HS-27A (cell line): Measurements from ENCODE around the gene LRRC28.

ENCODE experiments used
- DNase-seq: peaks from one replicate; pipeline ENCODE4 v3.0.0-alpha.2; 2012; ENCODE audit warnings: low read depth, missing footprints

Gene LRRC28

DNA sequence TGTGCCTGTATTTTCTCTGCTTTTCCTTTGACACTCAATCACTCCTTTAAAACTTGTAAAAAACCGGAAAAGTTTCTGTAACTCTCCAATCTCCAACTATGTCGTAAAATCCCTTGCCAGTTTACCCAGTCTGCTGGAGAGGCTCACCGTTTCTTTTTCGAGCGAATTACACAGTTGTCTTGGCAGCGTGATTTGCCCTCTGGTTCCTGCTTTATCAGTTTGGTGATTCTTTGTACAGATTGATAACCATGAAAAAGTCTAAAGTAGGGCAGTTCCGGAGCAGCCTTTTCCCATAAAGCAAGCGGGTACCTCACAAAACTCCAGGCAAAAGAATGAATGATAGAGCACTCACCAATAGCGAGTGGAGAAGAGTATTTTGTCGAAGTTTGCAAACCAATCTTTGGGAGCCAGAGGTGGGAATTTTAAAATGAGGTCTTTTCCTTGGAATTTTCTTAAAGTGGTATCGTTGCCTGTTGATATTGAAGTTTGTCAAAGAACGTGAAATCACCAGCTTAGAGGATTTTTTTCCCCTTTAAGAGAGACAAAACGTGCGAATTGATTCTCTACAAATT, 1.9 kb upstream of the LRRC28 start, which contains the start of gene TTC23:
Gene TTC23 (minus strand): TSS at position 312 of the 572 bp plus-strand sequence. CDS start 20,869 bp downstream, outside the sequence.
- peak; percentile 89 for DNase-seq

DNA sequence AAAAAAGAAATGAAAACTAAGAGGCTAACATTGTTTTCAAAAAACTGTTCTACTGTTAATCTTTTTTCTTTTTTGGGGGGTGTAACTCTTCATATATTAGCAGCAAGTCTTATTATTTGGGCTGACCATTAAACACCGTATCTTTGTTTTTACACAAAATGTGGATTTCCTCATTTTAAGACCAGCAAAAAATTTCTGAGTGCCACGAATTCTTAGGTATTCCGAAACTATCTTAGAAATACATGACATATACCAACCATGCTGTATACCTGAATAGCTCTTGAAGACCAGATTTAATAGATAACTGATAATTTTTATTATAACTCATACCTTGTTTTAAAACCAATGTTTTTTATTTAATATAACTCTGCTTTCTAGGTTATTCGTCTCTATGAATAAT, 1.3 kb upstream of the LRRC28 start:
- DNase-seq: no peak

DNA sequence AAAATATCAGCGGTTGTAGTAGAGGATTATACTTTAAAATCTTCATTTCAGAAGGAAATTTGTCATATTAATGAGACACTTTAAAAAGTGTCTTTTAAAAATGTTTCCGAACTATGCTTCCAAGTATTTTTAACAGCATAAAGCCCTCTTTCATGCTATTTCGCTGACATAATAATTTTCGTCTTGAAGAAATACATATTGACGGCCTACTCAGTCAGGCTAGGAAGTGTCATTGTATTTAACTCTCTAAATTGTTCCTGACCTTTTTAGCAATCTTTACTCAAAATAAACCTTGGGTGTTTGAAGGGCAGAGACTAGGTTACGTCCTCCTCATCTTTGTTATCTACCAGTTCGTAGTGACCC, 806 bp upstream of the LRRC28 start:
- DNase-seq: no peak

DNA sequence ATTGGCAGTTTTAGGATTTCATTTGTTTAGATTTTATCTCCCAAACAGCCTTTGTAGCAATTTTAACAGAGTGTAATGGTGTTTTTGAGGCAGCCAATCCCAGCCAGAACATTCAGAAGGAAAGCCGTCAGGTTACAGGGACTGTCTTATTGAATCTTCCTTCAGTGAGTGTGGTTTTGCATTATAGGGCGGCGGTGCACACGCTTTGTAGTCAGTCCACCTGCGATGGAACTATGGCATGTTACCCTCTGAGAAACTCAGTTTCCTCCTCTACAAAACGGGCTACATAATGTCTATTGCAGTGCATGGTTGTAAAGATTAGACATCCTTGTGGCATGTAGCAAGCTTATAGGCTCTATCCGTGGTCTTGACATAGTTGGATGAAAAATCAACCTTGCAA, 1.0 kb downstream of the LRRC28 start:
- DNase-seq: no peak

DNA sequence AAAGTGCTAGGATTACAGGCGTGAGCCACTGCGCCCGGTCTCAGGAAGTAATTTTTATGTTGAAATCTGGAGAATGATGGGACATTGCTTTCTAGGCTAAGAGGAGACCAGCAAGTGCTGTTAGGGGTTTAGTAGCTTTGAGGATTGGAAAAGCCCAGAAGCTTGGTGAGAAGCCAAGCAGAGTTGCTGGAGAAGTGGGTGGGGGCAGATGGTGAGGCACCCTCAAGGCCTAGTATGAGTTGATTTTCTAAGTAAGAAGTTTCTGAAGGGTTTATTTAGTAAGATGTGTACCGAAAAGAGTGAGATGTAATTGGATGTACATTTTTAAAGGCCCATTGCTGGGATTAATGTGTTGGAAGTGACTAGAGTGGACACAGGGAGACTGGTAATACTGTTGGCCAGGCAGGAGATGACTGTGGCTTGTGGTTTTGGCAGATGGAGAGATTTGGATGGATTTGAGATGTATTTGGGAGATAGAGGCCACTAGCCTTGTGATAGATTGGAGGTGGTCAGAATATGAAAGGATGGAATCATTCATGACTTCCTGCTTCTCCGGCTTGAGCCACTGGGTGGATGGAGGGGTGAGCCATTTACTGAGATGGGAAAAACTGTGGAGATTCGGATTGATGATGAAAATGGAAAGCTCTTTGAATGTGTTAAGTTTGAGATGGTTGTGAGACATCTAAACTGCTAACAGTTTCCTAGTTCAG, 2.3 kb downstream of the LRRC28 start:
- DNase-seq: peak; percentile 64

DNA sequence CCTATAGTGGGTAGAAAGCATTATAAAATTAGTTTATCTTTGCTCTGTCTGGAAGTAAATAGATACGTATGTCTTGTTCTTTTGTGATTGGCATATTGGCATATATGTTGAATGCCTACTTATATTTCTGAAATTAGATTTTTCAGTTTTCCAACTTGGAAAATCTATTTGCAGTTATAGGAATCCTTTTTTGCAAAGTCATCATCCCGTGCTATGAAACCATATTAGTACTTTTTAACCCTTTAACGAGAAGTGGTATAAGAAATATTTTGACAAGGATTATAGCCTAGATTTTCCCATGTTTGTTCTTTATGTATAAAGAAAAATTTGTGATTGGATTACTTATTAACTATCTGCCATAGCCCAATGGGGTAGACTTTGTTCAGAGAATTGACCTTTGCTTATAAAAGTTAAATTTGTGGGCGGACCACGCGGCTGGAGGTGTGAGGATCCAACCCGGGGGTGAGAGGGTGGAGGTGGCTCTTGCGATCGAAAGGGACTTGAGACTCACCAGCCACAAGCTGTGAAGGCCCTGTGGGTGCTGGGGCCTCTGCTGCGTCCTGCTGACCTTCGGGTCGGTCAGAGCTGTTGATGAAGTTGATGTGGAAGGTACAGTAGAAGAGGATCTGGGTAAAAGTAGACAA, 5.9 kb downstream of the LRRC28 start:
- DNase-seq: no peak

DNA sequence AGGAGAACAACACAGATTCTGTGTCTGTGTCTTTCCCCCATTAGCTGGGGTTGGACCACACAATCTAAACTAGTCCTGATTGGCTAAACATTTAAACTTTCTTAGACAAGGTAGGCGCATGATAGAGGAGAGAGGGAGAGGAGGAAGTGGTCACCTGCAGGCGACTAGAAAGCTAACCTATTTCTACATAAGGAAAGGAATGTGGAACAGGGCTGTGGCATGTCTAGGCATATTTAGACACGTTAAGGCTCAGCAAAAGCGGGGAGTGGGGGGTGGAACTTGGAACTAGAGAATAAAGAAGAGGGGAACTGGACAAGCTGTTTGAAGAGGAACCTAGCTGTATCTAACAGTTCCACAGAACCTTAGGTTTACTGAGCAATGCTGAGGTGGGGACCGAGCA, 12.8 kb downstream of the LRRC28 start:
- no peak for DNase-seq

DNA sequence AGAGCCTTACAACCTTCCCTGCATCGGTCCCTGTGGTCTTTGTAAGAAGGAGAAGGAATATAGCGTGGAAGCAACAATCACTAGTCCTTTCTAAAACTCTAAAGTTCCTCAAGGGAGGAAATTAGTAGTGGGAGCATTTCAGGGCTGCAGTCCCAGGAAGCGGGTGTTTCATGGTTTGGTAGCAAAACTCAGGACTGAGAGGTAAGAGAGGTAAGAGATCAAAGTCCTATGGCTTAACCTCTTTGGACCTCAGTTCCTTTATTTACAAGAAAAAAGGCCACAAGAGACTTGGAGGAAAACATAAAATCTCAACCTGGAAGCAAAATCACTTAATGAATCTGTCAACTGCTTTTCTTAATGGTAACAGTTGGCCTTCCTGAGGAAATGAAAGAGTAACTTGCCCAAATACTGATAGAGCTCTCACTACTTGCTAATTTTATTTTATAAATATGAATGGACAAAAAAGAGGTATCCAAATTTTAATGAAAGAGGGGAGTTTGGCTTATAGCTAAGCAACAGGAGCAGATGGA, 14.3 kb downstream of the LRRC28 start:
- DNase-seq: no peak

DNA sequence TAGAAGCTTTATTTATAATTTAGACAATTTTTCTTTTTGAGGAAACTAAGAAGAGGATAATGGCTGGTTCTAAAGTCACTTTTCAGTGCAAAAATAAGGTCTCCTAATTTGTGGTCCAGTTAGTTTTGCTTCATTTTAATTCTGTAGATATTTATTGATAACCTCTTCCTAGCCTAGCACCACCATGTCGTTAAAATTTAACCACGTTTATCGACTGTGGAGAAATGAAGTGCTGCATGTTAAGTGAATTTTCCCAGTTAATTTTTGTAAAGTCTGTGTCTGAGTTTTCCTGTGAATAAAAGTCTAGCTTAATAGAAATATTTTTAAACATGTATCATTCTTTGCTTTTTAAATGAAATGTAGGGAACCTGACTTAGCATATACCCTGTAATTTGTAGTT, 16.7 kb downstream of the LRRC28 start:
- no peak for DNase-seq

DNA sequence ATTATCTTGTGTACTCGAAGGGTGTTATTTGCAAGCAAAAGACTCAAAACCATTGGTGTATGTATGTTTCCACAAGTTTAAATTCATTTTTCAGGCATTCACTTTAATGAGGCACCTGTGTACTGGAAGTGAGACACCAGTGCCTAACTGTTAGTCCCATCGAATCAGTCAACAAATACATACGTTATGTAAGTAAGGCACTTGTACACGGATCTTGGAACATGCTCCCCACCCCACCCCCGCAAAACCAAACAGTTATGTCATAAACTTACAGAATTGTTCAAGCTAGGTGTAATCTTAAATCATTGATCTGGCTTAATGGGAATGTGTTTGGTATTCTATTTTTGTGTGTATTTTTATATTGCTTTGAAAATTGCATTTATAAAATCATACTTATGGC, 17.1 kb downstream of the LRRC28 start:
- DNase-seq: no peak

DNA sequence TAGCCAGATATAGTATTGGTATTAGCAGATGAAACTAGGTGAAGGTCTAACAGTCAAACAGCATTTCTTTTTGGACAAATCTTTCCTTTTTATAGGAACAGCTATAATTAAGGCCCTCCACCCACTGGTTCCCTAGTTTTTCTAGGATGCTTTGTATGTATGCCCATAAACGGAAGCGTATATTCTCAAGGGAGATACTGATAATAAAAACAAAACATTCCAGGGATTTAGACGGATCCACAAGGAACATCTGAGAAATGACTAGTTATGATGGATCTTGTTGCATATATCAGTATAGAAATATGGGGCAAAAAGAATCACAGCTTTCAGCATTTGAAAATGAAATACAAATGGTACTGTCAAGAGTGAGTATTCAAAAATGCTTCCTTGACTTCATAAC, 22.5 kb downstream of the LRRC28 start:
- no peak for DNase-seq

DNA sequence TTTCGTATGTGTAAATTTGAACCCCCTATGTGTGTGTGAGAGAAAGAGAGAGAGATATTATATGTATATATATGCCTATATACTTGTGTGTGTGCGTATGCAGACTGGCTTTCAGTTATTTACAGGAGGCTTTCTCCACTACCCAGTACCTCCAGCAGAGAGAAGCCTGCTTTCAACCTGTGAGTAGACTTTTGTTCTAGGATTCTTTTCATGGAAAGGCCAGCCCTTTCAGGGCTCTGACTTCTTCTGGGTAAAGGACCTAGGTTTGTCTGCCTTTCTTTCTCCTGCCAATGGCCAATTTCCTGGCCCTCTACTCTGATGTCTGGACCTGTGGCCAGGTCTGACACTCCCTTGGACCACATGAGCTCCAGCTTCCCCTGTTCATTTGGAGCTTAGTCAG, 23.8 kb downstream of the LRRC28 start:
- DNase-seq: no peak

DNA sequence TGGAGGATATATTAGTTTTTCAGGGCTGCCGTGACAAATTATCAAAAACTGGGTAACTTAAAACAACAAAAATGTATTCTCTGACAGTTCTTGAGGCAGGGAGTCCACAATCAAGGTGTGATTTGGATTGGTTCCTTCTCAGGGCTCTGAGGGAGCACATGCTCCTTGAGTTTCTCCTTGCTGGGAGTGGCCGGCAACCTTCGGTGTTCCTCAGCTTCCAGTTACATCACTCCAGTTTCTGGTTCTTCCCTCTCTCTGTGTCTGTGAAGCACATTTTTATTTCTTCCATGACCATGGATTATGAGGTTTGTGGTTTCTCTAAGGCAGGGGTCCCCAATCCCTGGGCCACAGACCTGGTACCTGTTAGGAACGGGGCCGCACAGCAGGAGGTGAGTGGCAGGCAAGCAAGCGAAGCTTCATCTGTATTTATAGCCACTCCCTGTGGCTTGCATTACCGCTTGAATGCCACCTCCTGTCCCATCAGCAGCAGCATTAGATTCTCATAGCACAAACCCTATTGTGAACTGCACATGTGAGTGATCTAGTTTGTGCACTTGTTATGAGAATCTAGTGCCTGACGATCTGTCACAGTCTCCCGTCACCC, 24.3 kb downstream of the LRRC28 start:
- no peak for DNase-seq

DNA sequence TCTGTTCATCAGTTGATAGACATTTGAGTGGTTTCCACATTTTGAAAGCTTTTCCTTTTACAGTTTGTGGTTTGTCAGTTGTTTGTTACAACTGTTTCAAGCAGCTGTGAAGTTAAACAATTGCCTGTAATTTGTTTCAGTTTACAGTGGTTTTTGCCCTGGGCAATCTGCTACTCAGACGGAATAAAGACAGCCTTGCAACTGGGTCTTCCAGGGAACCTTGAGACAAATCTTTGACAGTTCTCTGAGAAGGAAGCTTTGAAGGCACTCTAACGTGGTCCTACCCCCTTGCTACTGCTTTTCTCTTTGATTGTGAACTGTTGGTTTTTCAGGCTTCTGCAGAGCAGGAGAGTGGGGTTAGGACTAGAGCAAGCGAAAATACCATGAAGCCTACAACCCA, 28.0 kb downstream of the LRRC28 start:
- DNase-seq: no peak

DNA sequence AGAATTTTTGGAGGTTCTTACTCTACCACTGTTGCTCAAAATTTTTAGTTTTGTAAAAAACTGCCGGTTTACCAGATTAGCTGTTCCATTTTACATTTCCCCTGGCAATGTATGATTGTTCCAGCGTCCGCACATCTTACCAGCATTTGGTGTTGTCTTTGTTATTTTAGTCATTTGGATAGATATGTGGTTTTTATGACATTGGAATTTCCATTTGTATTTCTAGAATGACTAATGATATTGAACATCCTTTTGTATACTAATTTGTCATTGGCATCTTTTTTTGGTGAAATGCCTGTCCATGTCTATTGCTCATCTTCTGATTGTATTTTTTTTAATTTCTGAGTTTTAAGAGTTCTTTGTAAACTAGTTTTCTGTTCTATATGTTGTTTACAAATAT, 28.5 kb downstream of the LRRC28 start:
- no peak for DNase-seq

DNA sequence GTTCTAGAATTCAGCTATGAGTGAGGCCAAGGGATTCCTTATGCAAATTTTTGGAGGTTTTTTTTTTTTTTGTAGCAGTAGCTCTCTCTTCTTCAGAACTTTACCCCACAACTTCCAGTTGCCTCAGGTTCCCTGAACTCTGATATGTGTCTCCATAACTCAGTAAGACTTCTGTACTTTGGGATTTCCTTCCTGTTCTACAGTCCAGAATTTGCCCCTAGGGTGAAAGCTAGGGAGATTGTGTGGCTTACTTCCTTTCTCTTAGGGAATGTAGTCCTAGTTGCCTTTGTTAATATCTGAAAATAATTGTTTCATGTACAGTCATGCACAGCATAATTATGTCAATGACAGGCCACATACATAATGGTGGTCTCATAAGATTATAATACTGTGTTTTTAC, 30.8 kb downstream of the LRRC28 start:
- no peak for DNase-seq

DNA sequence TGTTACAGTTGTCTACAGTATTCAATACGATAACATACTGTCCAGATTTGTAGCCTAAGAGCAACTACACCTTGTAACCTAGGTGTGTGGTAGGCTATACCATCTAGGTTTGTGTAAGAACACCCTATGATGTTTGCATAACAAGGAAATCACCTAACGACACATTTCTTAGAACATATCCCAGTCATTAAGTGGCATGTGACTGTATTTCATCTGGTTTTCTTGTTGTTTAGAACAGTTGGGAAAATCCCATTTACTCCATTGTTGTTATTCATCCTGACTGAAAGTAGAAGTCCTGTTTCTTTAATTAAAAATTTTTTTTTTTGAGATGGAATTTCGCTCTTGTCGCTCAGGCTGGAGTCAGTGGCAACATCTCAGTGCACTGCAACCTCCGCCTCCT, 31.3 kb downstream of the LRRC28 start:
- no peak for DNase-seq

DNA sequence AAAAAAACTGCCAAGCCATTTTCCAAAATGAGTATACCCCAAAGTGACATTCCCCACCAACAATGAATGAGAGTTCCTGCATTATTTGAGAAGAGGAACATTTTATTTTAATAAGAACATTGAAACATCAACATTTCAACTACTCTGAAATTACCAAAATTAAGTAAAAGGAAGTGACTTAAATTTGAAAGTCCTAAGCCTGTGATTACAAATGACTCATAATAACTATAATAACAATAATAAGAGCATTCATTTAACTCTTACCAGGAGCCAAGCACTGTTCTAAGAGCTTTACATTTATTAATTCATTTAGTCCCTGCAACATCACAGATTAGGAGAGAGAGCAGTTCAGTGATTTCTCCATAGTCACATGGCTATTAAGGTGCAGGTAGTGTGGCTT, 32.4 kb downstream of the LRRC28 start:
- DNase-seq: no peak

DNA sequence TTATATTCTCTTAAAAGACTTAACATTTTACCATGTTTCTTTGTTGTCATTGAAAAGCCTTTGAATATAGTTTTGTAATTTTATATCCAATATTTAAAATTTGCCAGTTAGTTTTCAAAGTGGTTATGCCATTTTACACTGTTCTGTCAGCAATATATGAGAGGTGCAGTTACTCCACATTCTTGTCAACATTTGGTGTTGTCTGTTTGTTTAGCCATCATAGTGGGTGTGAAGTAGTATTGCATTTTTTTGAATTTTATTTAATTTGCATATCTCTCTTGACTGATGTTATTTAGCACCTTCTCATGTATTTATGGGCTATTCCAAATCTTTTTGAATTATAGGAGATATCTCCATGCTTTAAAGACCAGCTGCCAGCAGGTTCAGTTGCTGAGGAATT, 40.4 kb downstream of the LRRC28 start:
- no peak for DNase-seq

DNA sequence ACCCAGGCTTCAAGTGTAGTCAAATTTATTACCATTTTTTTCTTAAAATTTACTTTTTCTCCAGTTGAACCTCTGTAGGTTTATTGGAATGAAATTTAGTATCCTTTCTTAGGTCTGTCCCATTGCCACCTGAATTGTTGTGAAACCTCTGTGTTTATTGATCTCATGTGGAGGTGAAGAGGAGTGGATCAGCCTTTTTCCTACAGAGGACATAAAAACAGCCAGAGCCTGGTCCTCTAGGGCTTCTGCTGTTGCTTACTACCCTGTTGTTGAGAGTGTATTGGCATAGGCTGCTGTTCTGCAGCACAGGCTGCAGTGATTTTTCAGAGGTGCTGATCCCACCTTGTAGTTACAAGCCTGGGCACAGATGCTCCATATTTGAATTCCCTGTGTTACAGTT, 44.6 kb downstream of the LRRC28 start:
- no peak for DNase-seq

DNA sequence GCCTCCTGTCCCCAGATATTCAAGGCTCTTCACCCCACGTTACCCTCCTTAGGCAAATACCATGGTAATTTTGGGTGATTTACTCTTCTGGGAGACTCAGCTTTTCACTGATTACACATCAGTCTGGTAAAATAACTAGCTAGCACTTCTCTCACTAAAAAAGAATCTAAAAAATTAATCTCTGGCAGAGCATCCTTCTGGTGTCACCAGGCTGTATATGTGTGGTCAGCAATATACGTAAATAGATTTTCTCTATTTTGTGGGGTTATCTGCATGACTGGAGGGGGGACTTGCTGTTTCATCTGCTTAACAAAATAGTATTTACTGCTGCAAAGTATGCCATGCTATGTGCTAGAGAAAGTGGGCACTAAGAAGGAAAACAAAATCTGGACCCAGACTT, 45.1 kb downstream of the LRRC28 start:
- no peak for DNase-seq

DNA sequence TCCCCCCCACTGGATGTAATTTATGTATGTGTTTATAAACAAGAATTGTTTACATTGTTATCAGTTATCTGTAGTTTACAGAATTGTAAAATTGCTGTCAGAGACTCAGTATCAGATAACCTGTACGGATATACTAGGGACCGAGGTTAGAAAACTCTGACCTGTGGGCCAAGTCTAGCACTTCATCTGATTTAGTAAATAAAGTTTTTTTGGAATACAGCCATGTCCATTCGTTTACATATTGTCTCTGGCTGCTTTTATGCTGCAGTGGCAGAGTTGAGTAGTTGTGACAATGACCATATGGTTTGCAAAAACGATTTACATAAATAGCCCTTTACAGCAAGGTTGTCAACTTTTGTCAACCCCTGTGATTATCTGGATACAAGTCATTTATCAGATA, 52.6 kb downstream of the LRRC28 start:
- no peak for DNase-seq
